Retina (tissue), 1 donor: ENCODE data around the gene PDCD7.
"Not testable (repeated sequence)": the region's sequence is repeated elsewhere in the genome, so short reads cannot be mapped to it uniquely, and the experiment has no call there.

ENCODE experiments used
- DNase-seq: peaks from one replicate; pipeline ENCODE4 v3.0.0-alpha.2; 2016

Gene PDCD7

GRCh38 chr15:65115542-65115941 is 18.1 kb downstream of the PDCD7 start:
- DNase-seq, result no peak

GRCh38 chr15:65115086-65115485 is 18.5 kb downstream of the PDCD7 start, which contains the start of gene UBAP1L:
Gene UBAP1L (minus strand): TSS chr15:65115200. CDS start chr15:65106215, 8,985 bp downstream.
- DNase-seq, result no peak

GRCh38 chr15:65110676-65111292 is 22.8 kb downstream of the PDCD7 start:
- DNase-seq, result peak; percentile 20

GRCh38 chr15:65106011-65106590 is 27.5 kb downstream of the PDCD7 start:
- no peak for DNase-seq

GRCh38 chr15:65105038-65105437 is 28.6 kb downstream of the PDCD7 start:
- no peak for DNase-seq

- no peak for DNase-seq
Measured at GRCh38 chr15:65102912-65103311, 30.7 kb downstream of the PDCD7 start.

- peak; percentile 51 for DNase-seq
Measured at GRCh38 chr15:65101891-65102708, 31.5 kb downstream of the PDCD7 start.

- DNase-seq, result peak; percentile 90
Measured at GRCh38 chr15:65101411-65101890, 32.2 kb downstream of the PDCD7 start.

- no peak for DNase-seq
Measured at GRCh38 chr15:65100442-65100841, 33.2 kb downstream of the PDCD7 start.

- DNase-seq, result not testable (repeated sequence)
Measured at GRCh38 chr15:65099801-65100200, 33.8 kb downstream of the PDCD7 start.

GRCh38 chr15:65099336-65099735 is 34.3 kb downstream of the PDCD7 start:
- DNase-seq, result no peak

GRCh38 chr15:65097651-65098263 is 35.9 kb downstream of the PDCD7 start:
- no peak for DNase-seq

- no peak for DNase-seq
Measured at GRCh38 chr15:65096481-65097385, 36.9 kb downstream of the PDCD7 start.

- DNase-seq, result no peak
Measured at GRCh38 chr15:65095747-65096104, 37.9 kb downstream of the PDCD7 start.

GRCh38 chr15:65095011-65095746 is 38.4 kb downstream of the PDCD7 start:
- no peak for DNase-seq

GRCh38 chr15:65094294-65094995 is 39.2 kb downstream of the PDCD7 start:
- no peak for DNase-seq

GRCh38 chr15:65093793-65094170 is 39.8 kb downstream of the PDCD7 start:
- DNase-seq, result not testable (repeated sequence)

GRCh38 chr15:65092911-65093792 is 40.5 kb downstream of the PDCD7 start:
- no peak for DNase-seq

GRCh38 chr15:65091946-65092770 is 41.5 kb downstream of the PDCD7 start:
- no peak for DNase-seq
